Stimulated activated effector memory CD8-positive, alpha-beta T cell treated with anti-CD3 and anti-CD28 coated beads, Interleukin-12 subunit alpha, Interleukin-12 subunit beta, amount 100 ng/mL, for 72 hours (primary cell): Measurements from ENCODE around the gene RABGGTA.

Source experiments
- ATAC-seq: fragments of 150-1000 bp; cut with Tn5 transposase; 2 replicates; pipeline ENCODE4 v1.10.0; 2021
- DNase-seq, 2 donors: peaks; one replicate each; pipeline ENCODE4 v3.0.0; 2021 to 2022; ENCODE audit warnings: low spot score in 2 of 2
- H3K27ac Mint-ChIP-seq: one replicate; pipeline ENCODE4 v1.8.0; 2022; ENCODE audit warnings: mild to moderate bottlenecking, mixed read lengths
- H3K36me3 Mint-ChIP-seq: one replicate; pipeline ENCODE4 v1.8.0; 2022; ENCODE audit warnings: mild to moderate bottlenecking, mixed read lengths
- H3K4me1 Mint-ChIP-seq: one replicate; pipeline ENCODE4 v1.8.0; 2022; ENCODE audit warnings: mixed read lengths
- H3K4me3 Mint-ChIP-seq: one replicate; pipeline ENCODE4 v1.8.0; 2022; ENCODE audit warnings: mild to moderate bottlenecking, mixed read lengths
- H3K9me3 Mint-ChIP-seq: one replicate; pipeline ENCODE4 v1.8.0; 2022; ENCODE audit warnings: mixed read lengths

Gene RABGGTA

GRCh38 chr14:24308342-24309124 lies 37.1 kb upstream of the RABGGTA start:
- ATAC-seq (no peak), DNase-seq (no peak)
- H3K9me3 Mint-ChIP-seq: no peaks in the 10 kb centered on the region
- H3K4me1 Mint-ChIP-seq: peaks cover 60% of the 10 kb centered on the region
- H3K4me3 Mint-ChIP-seq: peak overlapping the region; percentile 13
- H3K27ac Mint-ChIP-seq: peak overlapping the region; percentile 84
- H3K36me3 Mint-ChIP-seq: peaks cover 67% of the 10 kb centered on the region

- ATAC-seq: no peak
- Mint-ChIP-seq H3K4me1 (peaks cover 53% of the 10 kb centered on the region), H3K27ac (peak within 1 kb of the TSS; percentile 84), H3K9me3 (no peaks in the 10 kb centered on the region), H3K36me3 (peaks cover 75% of the 10 kb centered on the region), H3K4me3 (peak within 1 kb of the TSS; percentile 13)
- DNase-seq: peak in 1 of 2 donors; percentile 76
Observed at GRCh38 chr14:24307575-24308341, 36.4 kb upstream of the RABGGTA start, which contains the start of gene CIDEB. Gene CIDEB, minus strand, starts transcription at chr14:24307977. Its CDS starts 119 bp downstream, at chr14:24307858.

DNA sequence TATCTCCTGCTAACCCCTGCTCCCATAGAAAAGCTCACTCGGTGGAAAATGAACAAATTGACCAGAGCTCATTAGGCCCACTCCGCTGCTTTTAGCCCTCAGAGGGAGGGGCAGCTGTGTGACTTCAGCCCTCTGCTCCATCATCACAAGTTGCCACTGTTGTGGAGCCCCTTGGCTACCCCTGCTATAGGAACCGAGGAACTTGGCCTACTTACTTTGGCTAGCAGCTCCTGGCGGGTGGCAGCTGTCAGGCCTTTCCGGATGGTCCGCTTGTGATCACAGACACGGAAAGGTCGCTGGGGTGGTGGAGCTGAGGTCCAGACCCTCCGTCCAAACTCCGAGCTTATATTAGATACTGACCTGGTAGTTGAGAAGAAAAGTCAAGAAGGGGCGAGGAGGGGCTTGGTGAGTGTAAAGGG lies 35.8 kb upstream of the RABGGTA start:
- H3K4me1 Mint-ChIP-seq: peaks cover 49% of the 10 kb centered on the region
- H3K27ac Mint-ChIP-seq: peak overlapping the region; percentile 69
- ATAC-seq: no peak
- H3K9me3 Mint-ChIP-seq: no peaks in the 10 kb centered on the region
- DNase-seq: no peak
- no peak overlapping the region for H3K4me3 Mint-ChIP-seq
- H3K36me3 Mint-ChIP-seq: peaks cover 77% of the 10 kb centered on the region

GRCh38 chr14:24304019-24304387 lies 32.6 kb upstream of the RABGGTA start:
- Mint-ChIP-seq H3K9me3 (no peaks in the 10 kb centered on the region), H3K36me3 (peaks cover 92% of the 10 kb centered on the region), H3K4me1 (peaks cover 48% of the 10 kb centered on the region), H3K4me3 (no peak overlapping the region), H3K27ac (no peak overlapping the region)
- no peak for ATAC-seq
- DNase-seq: no peak

- Mint-ChIP-seq H3K36me3 (peaks cover 76% of the 10 kb centered on the region), H3K4me1 (peaks cover 59% of the 10 kb centered on the region)
Observed at GRCh38 chr14:24300326-24300980, 29.1 kb upstream of the RABGGTA start.

DNA sequence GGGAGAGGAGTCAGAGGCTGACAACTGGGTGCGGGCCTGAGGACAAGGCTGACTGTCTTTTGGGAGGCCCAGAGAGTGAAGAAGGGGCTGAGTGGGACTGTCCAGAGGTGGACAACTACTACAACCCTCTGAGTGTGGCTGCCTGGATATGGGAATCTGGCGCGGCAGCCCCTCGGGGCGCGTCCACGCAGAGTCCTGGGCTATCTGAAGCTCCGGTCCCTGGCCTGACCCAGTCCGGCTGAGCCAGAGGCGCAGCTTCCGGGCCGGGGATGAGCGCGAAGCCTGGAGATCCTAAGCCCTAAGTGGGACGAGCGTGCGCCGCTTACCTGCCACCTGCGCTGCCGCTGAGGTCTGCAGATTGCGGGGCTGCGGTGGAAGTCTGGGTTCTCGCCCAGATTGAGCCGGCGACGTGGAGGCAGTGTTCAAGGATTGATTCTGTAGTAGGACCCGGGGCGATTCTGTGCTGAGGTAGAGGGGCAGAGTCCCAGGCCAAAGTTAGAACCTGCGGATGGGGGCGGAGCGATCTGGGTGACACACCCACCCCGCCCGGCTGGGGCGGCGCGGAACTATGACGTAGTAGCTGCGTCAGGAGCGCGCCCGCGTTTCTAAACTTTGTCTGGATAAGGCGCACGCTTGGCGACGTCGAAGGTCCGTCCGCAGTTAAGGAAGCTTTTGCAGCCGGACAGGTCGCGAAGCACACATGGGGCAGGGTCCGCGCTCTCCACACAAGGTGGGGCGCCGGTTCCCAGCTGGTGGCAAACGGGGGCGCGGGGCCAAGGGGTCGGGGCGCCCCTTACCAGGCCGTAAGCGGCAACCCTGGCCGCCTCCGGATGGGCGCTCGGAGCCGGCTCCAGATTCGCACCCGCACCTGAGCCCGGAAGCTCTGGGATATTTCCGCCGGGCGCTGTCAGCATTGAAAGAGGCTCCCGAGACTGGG lies 28.1 kb upstream of the RABGGTA start, which contains the start of the genes DHRS1 and NOP9:
Gene DHRS1, minus strand, starts transcription at position 526 of the 937 bp plus-strand sequence. CDS start 674 bp downstream, outside the sequence.
Gene NOP9, plus strand, starts transcription at position 596 of the 937 bp plus-strand sequence. Its CDS starts 105 bp downstream, at position 701.
- peak; percentile 85 for ATAC-seq
- peak within 1 kb of the TSS; percentile 91 for H3K27ac Mint-ChIP-seq
- no peaks in the 10 kb centered on the region for H3K9me3 Mint-ChIP-seq
- peaks cover 75% of the 10 kb centered on the region for H3K36me3 Mint-ChIP-seq
- peaks cover 53% of the 10 kb centered on the region for H3K4me1 Mint-ChIP-seq
- H3K4me3 Mint-ChIP-seq: peak within 1 kb of the TSS; percentile 87
- peak; percentile 96 for DNase-seq

More at GRCh38 chr14:24300326-24300980, 29.1 kb upstream of the RABGGTA start:
- ATAC-seq (no peak), DNase-seq (no peak)
- no peaks in the 10 kb centered on the region for H3K9me3 Mint-ChIP-seq
- H3K27ac Mint-ChIP-seq: peak overlapping the region; percentile 91
- peak overlapping the region; percentile 87 for H3K4me3 Mint-ChIP-seq

GRCh38 chr14:24298892-24299254 lies 27.5 kb upstream of the RABGGTA start:
- Mint-ChIP-seq H3K4me3 (peak overlapping the region; percentile 87), H3K4me1 (peaks cover 53% of the 10 kb centered on the region), H3K27ac (peak overlapping the region; percentile 91), H3K36me3 (peaks cover 75% of the 10 kb centered on the region), H3K9me3 (no peaks in the 10 kb centered on the region)
- ATAC-seq (peak; percentile 9), DNase-seq (no peak)

DNA sequence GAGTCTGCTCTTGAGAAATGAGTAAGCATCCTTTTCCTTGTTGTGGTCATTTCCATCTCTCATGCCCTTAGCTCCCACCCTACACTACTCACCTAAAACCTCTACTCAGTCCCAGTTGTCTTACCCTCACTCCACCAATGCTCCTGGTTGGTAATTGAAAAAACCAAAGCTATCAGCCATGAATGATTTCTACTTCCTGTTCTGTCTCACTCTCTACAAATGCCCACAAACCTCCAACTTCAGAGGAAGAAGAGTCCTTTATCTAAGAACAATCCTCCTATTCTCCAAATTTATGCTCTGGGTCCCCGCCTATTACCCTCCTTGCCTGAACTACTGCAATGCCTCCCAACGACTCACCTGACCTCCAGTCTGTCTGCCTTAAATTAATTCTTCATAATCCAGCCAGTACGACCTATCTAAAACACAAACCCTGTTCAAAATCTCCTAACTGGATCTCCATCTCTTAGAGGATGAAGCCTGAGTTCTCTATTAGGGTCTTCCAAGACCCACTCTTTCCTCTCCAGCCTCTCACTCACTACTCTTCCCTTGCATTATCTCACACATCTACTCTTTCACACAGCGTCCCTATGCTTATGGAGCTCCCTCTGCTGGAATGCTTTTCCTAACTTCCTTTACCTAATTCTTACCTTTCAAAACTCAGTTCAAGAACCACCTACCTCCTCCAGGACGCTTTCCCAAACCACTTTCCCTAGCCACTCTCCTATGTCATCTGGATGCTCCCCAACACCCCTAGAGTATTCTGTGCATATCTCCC lies 26.0 kb upstream of the RABGGTA start:
- no peak for DNase-seq
- peaks cover 66% of the 10 kb centered on the region for H3K36me3 Mint-ChIP-seq
- peak; percentile 40 for ATAC-seq
- peaks cover 53% of the 10 kb centered on the region for H3K4me1 Mint-ChIP-seq
- H3K9me3 Mint-ChIP-seq: no peaks in the 10 kb centered on the region
- H3K4me3 Mint-ChIP-seq: peak overlapping the region; percentile 2
- H3K27ac Mint-ChIP-seq: peak overlapping the region; percentile 43

GRCh38 chr14:24296341-24297157 lies 25.2 kb upstream of the RABGGTA start:
- Mint-ChIP-seq H3K9me3 (no peaks in the 10 kb centered on the region), H3K4me1 (peaks cover 50% of the 10 kb centered on the region), H3K36me3 (peaks cover 66% of the 10 kb centered on the region), H3K4me3 (peak overlapping the region; percentile 10), H3K27ac (peak overlapping the region; percentile 43)
- peak; percentile 89 for ATAC-seq
- peak; percentile 42 to 76 for DNase-seq

DNA sequence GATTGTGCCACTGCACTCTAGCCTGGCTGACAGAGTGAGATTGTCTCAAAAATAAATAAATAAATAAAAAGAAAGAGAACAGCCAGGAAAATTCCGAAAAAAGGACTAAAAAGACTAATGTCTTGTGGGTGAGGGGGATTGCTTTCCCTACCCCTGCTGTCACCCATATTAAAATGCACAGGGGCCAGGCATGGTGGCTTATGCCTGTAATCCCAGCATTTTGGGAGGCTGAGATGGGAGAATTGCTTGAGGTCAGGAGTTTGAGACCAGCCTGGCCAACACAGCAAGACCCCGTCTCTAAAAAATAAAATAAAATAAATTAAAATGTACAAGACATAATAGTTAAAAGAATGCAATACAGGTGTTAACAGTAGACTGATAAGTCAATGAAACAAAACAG lies 22.1 kb upstream of the RABGGTA start:
- H3K36me3 Mint-ChIP-seq: peaks cover 65% of the 10 kb centered on the region
- H3K27ac Mint-ChIP-seq: no peak overlapping the region
- peaks cover 48% of the 10 kb centered on the region for H3K4me1 Mint-ChIP-seq
- ATAC-seq: no peak
- no peak overlapping the region for H3K4me3 Mint-ChIP-seq
- H3K9me3 Mint-ChIP-seq: no peaks in the 10 kb centered on the region
- no peak for DNase-seq

GRCh38 chr14:24292118-24292807 lies 20.9 kb upstream of the RABGGTA start:
- Mint-ChIP-seq H3K4me1 (peaks cover 40% of the 10 kb centered on the region), H3K27ac (peak overlapping the region; percentile 60), H3K9me3 (no peaks in the 10 kb centered on the region), H3K4me3 (no peak overlapping the region), H3K36me3 (peaks cover 65% of the 10 kb centered on the region)
- DNase-seq: no peak
- no peak for ATAC-seq

DNA sequence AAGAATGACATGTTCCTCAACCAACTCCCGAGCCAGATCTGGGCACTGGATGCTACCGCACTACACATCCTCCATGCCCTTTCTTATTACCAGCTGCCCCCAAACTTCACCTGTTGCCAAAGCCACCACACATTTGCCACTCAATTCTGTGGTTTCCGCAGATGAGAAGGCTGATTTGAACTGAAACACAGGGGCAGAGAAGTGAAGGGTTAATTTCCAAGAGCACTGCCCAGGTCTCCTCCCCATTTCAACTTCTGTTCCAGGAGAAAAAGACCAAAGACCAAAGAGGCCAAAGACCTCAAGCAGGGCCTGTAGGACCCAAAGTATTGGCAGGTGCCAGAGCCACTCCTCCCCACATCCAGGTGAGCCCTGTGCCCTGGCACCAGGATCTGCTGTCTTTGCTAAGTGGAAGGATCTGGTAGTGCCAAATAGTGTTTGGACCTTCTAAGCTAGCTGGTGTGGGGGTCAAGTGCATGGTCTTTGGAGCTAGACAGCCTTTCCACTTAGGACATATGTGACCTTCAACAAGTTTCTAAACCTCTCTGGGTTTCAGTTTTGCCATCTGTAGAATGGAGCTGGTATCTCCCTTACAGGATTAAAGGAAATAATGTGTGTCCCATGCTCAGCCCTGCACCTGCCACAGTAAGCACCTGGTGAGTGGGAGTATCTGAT lies 20.2 kb upstream of the RABGGTA start:
- no peak overlapping the region for H3K27ac Mint-ChIP-seq
- no peak for DNase-seq
- H3K9me3 Mint-ChIP-seq: no peaks in the 10 kb centered on the region
- H3K4me3 Mint-ChIP-seq: no peak overlapping the region
- peaks cover 34% of the 10 kb centered on the region for H3K4me1 Mint-ChIP-seq
- peaks cover 60% of the 10 kb centered on the region for H3K36me3 Mint-ChIP-seq
- ATAC-seq: no peak
